Activated CD8-positive, alpha-beta memory T cell treated with anti-CD3 and anti-CD28 coated beads for 24 hours (primary cell): ENCODE data around the gene PTPN13.

Experiments
- DNase-seq: peaks from one replicate; pipeline ENCODE4 v3.0.0-alpha.2; 2020

The PTPN13 gene

DNA sequence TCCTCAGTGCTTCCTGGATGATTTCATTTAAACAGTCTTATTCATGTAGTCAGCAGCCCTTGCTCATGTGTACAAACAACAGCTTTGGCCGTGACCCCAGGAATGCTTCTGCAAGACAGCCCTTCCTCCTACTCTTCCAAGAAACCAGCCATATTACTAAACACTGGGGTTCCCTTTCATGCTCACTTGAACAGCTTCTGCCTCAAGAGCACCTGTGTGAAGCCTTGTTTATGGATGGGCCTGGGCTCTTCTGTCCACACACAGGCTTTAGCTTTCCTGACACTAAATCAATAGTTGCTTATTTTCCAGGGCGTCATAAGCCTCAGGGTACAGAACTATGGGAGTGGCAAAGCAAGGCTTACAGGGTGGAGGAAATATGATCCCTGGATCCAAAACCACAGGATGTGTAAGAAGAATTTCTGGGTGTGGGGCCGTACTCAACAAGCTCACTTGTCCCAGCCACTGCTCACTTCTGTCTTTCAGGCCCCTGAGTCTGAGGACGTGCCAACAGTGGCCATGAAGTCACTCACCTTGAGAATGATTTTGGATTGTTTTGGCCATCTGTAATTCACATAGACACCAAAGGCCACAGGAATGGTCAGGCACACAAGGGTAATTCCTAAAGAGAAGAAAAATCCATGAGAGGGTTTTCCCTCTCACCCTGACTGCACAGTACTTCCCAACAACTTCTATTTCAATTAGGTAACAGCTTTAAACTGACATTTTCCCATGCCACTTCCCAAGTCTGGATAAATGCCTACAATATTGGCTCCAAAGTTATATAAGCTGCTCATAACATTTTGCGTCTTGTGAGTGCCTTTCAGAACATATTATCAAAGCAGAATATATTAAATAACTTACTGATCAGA, 237.4 kb downstream of the PTPN13 start:
- no peak for DNase-seq

DNA sequence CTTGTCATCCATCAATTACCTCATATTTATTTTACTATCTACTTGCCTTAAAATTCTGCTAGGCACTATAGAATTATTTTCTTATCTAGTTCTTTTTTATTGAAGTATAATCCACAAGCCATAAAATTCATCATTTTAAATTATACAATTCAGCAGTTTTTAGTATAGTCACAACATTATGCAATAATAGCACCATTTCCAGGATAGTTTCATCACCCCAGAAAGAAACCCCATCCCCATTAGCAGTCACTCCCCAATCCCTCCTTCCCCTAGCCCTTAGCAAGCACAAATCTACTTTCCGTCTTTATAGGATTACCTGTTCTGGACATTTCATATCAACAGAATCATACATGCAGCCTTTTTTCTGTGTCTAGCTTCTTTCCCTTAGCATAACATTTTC, 239.5 kb downstream of the PTPN13 start:
- DNase-seq = no peak

GRCh38 chr4:86834901-86835300, 240.8 kb downstream of the PTPN13 start:
- no peak for DNase-seq

- no peak for DNase-seq
Observed at GRCh38 chr4:86835677-86836076, 241.6 kb downstream of the PTPN13 start.

DNA sequence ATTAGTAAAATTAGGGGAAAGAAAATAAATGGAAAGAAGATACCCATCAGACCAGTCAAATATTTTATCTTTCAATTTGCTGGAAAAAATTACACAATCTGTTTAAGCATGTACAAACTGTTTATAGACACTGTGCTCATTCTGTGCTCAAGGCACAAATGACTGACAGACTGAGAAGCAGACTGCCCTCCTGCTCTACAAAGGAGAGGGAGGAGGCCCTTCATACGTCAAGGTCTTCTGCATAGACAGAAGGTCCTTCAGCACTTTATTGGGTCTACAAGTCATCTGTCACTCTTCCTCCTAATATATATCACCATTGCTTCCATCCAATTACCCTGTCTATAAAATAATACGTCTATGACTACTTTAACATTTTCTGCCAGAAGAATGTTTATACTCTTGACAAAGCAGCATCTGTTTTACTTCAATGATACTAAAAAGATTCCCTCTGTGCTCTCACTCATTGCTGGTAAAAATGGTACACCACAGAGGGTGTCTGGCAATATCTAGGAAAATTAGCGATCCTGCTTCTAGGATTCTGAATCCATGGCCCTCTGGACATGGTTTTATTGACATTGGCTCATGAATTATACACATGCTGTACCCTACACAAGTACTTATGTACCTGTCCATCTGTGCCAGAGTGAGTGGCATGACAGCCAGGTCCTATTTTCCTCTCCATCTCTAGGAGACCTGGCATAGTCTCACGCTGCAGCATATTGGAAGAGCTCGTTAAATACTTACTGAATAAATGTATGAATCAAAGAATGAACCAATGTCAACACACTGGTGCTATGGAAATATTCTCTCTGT, 243.8 kb downstream of the PTPN13 start:
- DNase-seq = no peak

- DNase-seq = no peak
Observed at GRCh38 chr4:86840858-86841257, 246.7 kb downstream of the PTPN13 start.

DNA sequence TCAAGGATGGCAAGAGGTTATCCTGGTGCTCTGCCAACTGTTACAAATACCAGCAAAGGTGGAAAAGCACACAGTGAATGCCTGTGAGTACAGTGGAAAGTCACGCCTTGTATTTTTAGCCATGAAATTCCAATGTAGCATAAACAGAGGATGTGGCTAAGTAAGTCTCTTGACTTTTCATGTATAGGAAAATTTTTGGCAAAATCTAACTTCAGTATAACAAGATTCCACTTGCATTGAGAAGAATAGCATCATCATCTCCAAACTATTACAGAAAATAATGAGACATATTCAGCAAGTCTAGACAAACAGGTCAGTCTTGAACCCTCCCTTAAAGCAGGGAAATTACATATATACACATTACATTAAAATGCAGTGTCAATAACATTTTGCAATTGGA, 247.2 kb downstream of the PTPN13 start:
- no peak for DNase-seq

GRCh38 chr4:86845593-86845992, 251.5 kb downstream of the PTPN13 start:
- no peak for DNase-seq

DNA sequence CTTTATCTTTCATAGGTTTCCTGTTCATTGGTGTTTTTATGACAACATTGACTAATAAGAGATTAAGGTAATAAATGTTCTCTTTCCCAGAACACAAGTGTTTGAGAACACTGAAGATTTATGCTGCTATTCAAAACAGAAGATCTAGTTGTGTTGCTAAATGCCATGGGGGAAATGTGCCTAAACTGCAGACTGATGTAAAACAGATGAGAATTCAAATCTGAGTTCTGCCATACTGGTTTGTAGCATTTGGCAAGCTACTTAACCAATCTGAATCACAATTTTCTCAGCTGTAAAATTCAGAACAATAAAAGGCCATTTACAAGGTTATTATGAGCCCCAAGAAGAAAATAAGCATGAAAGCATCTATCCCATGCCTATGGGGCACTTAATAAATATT, 252.8 kb downstream of the PTPN13 start:
- DNase-seq = no peak

DNA sequence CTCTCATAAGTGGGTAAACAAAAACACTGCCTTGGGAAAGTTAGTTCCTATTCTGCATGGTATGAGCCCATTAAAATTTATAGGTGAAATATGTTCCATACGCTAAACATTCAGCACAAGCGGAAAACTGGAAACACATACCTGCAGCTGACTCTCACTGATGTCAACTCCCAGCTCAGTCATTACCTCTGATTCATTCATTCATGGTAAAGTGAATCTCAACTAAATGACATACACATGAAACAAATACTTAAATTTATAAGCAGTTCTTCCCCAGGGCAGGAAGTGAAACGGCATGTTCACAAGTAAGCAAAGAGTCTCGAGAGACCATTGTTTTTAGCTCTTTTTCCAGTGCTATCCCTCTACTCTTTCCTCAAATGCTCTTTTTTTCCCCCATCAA, 253.5 kb downstream of the PTPN13 start:
- DNase-seq = no peak

- DNase-seq = no peak
Observed at GRCh38 chr4:86848136-86848535, 254.0 kb downstream of the PTPN13 start.

DNA sequence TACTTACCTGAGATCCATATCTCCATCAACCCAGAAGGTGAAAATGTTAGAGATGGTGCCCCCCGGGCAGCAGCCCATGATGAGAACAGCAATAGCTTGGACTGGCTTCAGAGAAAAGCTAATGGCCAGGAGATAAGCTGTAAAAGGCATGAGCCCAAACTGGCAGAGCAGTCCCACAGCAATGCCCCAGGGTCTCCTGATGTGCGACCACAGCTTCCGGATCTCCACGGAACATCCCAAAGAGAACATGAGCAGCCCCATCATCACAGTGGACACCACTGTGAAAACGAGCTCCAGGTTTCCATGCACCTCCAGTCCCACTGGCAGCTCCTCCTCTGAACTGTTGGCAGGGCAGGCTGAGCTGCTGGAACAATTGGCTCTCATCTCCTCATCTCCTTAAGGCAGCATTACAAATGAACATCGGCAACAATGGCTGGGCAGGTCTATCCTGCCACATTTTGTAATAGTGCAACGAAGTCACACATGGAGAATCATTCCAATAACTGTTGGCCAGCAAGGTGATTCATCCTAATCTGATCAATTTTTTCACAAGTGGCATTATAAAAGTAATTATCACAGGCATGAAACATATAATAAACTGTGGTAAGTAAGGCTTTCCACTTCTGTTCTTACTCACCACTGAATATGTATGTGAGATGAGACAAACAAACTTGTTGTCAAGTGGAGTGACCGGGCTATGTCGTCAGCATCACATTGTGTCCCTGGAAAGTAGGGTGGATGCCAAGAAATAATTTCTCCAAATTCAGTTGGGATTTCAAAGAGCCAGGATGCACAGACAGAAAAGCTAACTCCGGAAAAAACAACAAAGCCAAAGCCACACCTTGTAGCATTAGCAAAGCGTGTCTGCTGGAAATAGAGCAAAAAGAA, 254.9 kb downstream of the PTPN13 start, which contains the start of gene SLC10A6:
TSS of gene SLC10A6 (minus strand) at position 653 of the 888 bp plus-strand sequence. CDS start at position 384, 269 bp downstream.
- DNase-seq = no peak

GRCh38 chr4:86853209-86853608, 259.1 kb downstream of the PTPN13 start:
- no peak for DNase-seq

- DNase-seq = no peak
Observed at GRCh38 chr4:86855572-86855971, 261.5 kb downstream of the PTPN13 start.

- no peak for DNase-seq
Observed at GRCh38 chr4:86856896-86857295, 262.8 kb downstream of the PTPN13 start.

DNA sequence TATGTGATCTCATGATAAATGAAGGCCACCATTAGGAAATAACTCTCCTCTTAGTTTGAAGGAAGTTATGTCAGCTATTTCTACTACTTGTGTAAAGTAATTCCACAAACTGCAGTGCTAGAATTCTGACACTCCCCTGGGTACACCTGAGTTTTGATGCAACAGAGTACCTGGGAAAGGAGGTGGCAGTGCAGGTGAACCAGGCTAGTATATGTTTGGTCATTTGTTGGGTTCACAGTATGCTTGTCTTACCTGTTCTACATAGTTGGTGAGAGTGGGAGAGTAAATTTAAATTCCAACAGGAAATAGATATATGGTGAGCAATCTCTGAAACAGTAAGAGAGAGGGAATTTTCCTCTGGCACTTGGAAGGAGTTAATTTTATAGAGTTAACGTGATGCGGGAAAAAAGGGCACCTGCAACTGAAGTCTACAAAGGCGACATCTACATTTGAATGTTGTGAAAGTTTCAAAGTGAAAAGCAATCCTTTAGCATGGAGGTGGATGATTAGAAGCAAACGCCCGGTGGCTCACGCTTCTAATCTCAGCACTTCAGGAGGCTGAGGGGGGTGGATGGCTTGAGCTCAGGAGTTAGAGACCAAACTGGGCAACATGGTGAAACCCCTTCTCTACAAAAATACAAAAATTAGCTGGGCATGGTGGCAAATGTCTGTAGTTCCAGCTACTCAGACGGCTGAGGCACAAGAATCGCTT, 263.4 kb downstream of the PTPN13 start:
- no peak for DNase-seq
